GM20431 (cell line): ENCODE data around the gene GAB2.

ENCODE experiments used
- in situ Hi-C: fragments of 300-500 bp; cut with MseI, MboI; formaldehyde crosslinking; loops from one replicate; pipeline ENCODE4 v1.15.0; 2020; ENCODE audit warnings: low sequenced_read_pairs; ENCODE audit not compliant: unreplicated experiment

The GAB2 gene

DNA sequence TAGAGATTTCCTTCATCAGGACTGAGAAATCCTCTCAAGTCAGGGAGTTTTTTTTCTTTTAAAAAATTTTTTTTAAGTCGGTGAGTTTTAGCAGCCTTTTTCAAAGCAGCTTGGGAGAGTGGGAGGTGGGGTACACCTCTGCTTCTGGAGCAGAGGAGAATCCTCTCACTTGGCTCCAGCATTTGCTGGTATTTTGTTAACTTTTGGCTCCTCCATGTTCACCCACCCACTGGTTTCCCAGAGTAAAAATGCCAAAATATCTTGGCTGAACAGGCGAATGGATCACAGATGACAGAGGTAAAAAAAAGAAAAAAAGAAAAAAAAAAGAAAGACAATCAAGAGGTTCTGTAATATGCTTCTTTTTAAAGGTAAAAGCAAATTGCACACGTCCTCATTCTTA is 68.0 kb downstream of the GAB2 start:
- in situ Hi-C loops: no loop called here

GRCh38 chr11:78349114-78349513 is 68.5 kb downstream of the GAB2 start:
- in situ Hi-C loops: no loop called here

GRCh38 chr11:78347956-78348355 is 69.7 kb downstream of the GAB2 start:
- in situ Hi-C loops: no loop called here

- in situ Hi-C loops: no loop called here
These were observed 70.8 kb downstream of the GAB2 start for GRCh38 chr11:78346799-78347198.

- in situ Hi-C loops: no loop called here
These were observed 72.2 kb downstream of the GAB2 start for GRCh38 chr11:78345450-78345849.

DNA sequence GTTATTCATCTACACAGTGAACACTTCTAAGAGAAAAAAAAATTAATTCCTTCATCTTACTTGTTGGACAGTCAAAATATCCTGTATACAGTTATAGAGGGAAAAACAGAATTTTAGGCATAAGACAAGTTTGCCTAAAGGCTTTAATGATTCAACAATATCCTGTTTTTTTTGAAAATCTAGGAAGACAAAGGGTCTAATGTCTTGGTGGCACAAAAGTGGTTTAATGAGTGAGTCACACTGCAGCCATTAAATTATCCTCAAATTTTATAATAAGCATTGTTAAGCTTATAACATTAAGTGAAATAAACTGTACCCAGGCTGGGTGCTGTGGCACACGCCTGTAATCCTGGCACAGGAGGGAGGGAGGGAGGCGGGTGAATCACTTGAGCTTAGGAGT is 72.9 kb downstream of the GAB2 start:
- in situ Hi-C loops: no loop called here

DNA sequence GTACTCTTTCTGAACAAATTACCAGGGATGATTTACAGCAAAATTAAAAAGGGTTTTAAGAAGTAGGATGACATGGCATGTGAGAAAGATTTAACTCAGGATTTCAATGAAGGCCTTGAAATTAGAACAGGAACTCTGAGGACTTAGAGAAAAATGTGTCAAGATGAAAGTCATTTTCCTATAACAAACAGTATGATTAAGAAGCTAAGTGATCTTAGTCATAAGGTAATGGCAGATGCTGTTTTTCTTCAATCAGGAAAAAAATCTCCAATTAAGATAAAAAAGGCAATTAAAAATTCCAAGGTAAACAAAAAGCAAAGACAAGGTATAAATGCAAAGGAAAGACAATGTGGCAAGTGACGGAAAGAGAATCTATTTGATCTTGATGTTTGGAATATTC is 73.5 kb downstream of the GAB2 start:
- in situ Hi-C loops: no loop called here

- in situ Hi-C loops: no loop called here
These were observed 74.3 kb downstream of the GAB2 start for GRCh38 chr11:78343303-78343702.

GRCh38 chr11:78341841-78342240 is 75.8 kb downstream of the GAB2 start:
- in situ Hi-C loops: no loop called here

DNA sequence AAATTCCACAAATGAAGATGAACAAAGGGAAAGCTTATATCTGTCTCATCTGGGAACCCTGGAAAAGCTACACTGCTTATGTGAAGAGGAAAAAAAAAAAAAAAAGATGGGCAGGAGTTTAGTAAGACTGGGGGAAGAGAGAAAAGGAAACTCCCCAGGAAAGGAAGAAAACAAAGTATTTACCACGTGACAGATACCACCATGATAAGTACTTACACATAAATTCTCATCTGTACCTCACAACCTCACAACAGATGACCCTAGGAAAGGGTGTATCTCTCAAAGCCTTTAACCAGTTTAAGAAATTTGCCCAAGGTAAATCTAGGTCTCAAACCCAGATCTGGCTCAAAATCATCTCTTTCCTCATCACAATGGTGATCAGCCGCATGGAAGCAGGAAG is 77.1 kb downstream of the GAB2 start:
- in situ Hi-C loops: no loop called here

DNA sequence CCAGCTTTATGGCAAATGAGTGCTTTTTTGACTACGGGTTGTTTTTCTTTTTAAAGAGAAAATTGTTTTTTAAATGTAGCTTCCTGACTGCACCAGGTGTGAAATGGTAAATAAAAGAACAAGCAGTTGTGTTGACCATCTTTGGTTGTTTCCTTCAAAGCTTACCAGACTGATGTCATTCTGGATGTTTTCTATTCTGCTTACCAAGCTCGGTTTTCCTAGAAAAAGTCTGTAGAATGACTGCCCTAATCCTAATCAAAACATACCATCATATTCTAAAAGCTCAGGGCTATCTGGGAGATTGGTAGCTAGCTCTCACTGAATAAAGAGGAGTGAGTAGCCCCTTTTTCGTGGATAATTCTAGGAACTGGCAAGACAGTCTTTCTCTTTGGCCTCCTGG is 77.7 kb downstream of the GAB2 start:
- in situ Hi-C loops: no loop called here

- in situ Hi-C loops: no loop called here
These were observed 78.1 kb downstream of the GAB2 start for GRCh38 chr11:78339483-78339882.

DNA sequence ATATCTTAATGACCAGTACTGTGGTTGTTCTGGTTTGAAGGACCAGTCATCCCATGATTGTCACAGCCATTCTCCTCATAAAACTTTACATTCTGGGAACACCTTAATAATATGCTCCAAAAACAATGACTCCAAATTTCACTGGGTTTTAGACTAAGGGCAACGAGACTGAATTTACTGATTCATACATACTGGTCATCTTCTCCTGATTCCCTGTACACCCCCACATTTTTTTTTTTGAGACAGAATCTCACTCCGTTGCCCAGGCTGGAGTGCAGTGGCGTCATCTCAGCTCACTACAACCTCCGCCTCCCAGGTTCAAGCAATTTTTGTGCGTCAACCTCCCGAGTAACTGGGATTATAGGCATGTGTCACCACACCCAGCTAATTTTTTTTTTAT is 78.9 kb downstream of the GAB2 start:
- in situ Hi-C loops: no loop called here

GRCh38 chr11:78338138-78338537 is 79.5 kb downstream of the GAB2 start:
- in situ Hi-C loops: no loop called here

GRCh38 chr11:78337554-78337924 is 80.1 kb downstream of the GAB2 start:
- in situ Hi-C loops: no loop called here

DNA sequence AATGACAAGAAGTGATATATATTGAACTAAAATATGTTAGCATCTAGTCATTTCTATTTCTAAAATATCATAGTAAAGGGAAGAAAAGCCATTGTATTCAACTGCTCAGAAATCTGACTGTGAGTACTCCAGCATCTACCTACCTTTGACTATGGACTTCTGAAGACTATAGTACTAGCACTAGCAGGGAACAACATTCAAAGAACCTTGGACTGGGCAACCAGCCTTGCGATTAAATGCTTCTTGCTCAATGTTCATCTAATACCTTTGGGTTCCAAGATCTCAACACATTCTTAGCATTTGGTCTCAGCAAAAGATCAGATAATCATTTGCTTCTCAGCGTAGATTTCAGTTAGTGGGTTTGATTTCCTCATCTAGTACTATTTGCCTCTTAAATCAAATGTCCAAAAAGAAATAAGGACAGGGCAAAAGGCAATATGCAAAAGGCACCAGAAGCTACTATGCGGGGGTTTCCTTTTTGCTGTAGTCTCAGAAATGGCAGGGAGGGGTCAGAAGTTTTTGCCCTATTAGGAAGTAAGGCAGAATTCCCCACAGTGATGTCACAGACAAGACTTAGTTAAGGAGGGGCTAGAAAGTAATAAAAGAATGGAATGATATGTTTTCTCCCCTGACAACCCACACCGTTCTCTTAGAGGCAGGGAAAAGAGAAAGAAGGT is 80.6 kb downstream of the GAB2 start:
- in situ Hi-C loops: no loop called here

GRCh38 chr11:78334109-78334508 is 83.5 kb downstream of the GAB2 start:
- in situ Hi-C loops: no loop called here

DNA sequence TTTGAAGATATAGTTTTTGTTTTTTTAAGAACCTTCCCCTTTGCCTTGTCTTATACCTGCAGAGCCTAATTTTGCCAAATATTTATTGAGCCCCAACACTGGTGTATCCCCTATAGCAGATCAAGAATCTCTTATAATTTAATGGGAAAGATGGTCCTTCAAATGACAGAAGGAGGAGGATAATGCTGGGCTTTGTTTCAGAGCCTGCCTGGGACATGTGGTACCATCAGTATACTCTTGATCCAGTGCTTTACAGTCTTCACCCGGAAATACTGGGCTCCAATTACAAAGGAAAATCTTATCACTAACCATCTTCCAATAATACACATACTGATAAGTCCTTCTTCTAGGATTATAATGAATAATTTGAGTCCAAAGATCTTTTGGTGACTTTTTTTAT is 84.7 kb downstream of the GAB2 start:
- in situ Hi-C loops: no loop called here

DNA sequence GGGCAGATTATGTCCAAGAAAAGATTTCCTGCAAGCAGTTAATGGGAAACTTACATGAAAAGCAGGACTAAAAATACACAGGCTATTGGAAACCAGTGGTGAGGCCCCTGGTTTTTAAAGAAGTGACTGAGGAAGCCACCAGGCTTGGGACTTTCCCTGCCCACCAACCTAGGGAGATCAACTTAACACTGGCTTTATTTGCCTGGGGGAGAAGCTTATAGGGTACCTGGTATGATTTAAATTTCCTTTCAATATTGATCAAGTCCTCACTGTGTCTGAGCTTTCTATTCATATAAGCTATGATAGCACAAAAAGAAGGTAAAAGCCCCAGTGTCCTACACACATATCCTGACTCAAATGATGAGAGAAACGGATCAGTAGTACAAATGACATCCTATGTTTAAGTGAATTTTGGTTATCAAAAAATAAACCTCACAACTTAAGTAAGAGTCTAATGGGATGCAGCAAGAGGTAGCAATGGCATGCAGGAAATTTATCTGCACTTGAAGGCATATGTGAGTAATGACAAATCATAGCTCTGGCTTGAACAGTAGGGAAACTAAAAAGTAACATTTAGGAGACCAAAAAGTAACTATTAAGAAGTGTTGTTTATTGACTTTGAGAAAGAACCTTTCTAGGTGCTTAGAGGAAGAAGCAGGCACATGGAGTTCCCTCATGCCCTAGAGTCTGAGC is 85.3 kb downstream of the GAB2 start:
- in situ Hi-C loops: no loop called here

GRCh38 chr11:78331711-78332110 is 85.9 kb downstream of the GAB2 start:
- in situ Hi-C loops: no loop called here

- in situ Hi-C loops: no loop called here
These were observed 87.3 kb downstream of the GAB2 start for GRCh38 chr11:78330361-78330760.

DNA sequence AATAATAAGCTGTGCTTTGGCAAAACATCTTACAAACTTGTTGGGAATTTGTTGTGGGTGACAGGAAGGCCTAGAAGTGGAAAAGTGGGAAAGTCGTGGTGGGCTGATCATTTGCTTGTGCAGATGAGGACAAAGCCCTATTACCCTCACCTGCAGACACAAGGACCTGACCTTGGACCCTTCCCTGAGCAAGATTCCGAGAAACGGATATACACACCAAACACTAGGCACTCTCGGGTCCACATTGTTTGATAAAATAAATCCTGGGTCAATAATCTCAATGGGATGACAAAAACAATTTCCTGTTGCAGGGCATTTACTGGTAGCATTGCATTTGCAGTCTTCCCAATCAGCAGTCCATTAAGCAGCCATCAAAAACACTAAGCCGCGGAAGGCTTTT is 89.7 kb downstream of the GAB2 start:
- in situ Hi-C loops: no loop called here
